NCI-H345 treated with DMSO at 0.1 percent for 48 hours (cell line): ENCODE measurements around the gene FIGNL1.

ENCODE experiments used
- DNase-seq: peaks from one replicate; lab custom pipeline; 2025; ENCODE audit not compliant: unreplicated experiment; lab: John Stamatoyannopoulos, UW

Gene FIGNL1

GRCh38 chr7:50449881-50450589, at the start of gene FIGNL1:
Gene FIGNL1 (minus strand): TSS chr7:50450350. CDS start chr7:50447287, 3,063 bp downstream.
- peak; percentile 66 for DNase-seq

DNA sequence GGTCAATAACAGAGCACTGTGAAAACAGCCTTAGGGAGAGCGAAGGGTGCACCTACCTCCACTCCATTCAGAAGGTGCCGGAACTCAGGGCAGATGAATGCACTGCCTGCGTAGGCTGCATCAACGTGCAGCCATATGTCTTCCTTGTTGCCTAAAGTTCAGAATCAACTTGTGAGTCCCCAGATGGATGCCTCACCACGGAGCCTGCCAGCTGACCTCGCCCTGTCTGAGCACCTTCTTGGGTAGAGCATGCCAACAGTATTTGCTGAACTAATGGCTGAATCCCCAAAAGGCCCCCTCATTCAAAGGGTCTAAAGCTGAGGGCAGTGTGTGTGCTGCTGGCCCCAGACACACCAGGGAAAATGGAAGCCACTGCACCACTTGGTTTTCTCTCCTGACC, 48.9 kb upstream of the FIGNL1 start:
- DNase-seq = no peak

DNA sequence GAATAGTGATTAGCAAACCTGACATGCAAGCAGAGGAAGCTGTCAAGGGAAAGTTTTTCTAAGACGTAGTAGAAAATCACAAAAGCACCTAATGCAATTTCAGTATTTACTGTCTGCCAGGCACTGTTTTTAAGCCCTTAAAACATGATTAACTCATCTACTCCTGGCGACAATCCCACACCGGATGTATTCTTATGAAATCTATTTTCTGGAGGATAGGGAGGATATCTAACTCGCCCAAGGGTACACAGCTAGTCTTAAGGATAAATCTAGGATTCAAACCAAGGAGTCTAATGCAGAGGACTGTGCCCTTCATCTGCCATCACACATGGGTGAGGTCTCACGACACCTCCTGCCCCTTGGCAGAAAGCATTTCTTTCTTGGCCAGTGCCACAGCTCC, 47.8 kb upstream of the FIGNL1 start:
- no peak for DNase-seq

DNA sequence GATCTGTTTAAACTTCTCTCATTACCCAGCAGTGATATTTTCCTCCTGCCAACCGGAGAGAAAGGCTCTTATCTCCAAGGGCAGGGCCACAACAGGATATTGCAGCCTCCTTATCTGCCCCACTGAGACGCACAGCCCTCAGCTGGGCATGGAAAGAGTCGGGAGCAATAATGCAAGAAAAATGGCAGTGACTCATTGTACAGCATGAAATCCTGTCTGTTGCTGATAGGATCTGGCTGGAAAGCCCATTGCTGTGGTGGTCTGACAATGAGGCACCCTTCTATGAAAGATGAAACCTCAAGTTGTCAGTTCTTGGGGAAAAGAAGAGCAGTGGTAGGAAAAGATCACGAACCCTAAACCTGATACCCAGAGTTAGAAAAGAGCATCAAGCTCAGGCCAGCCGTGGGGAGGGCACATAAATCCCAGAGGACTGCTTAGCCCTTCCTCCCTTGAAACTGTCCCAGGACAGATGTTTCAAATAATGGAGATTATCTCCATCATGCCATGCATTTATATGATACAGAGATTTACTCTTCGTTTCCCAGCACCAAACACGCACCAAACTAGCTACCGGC, 47.0 kb upstream of the FIGNL1 start:
- DNase-seq = no peak

DNA sequence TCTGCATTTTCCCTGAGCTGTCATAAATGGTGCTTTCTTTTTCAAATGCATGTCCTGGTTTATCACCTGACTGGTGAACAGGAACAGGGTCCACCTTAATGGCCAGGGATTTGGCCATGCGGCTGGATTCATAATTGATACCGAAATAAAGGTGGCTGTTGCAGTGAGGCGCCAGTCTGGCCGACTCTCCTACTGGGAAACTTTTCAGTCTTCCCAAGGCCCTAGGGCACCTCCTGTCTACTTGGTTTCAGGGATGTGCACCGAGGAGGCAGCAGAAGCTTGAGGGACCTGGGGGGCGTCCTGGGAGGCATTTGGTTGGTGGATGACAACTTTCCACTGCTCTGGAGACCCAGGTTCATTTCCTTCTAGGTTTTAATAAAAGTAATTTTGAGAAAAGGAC, 46.4 kb upstream of the FIGNL1 start:
- DNase-seq = no peak

DNA sequence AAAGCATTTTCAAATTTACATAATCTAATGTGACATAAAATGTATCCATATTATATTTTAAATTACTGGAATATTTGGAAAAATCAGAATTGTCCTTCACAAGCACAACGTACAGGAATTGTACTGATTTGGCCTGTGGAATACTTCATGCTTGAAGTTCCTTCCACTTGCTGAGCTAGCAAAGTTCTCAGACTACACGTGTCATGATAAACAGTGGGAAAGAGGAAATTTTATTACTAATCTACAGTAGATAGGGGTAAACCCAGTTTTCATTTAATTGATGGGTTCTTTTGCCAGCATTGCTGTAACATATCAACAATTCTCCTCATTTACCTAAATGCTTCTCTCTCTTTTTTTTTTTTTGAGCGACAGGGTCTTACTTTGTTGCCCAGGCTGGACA, 45.6 kb upstream of the FIGNL1 start:
- no peak for DNase-seq

- DNase-seq = no peak
Measured at GRCh38 chr7:50492770-50493519, 42.8 kb upstream of the FIGNL1 start.

DNA sequence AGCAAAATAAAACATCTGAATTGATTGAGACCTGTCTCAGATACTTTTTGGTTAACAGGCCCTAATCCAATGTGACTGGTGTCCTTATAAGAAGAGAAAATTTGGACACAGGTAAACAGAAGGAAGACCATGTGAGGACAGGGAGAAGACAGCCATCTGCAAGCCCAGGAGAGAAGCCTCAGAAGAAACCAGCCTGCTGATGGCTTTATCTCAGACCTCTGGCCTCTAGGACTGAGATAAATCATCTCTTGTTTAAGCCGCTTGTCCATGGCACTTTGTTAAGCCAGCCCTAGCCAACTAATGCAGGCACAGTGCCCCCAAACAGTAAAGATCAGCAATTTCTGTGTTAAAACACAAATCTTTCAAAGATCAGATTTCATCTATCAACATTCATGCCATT, 41.8 kb upstream of the FIGNL1 start:
- no peak for DNase-seq

GRCh38 chr7:50491209-50491608, 41.1 kb upstream of the FIGNL1 start:
- no peak for DNase-seq

DNA sequence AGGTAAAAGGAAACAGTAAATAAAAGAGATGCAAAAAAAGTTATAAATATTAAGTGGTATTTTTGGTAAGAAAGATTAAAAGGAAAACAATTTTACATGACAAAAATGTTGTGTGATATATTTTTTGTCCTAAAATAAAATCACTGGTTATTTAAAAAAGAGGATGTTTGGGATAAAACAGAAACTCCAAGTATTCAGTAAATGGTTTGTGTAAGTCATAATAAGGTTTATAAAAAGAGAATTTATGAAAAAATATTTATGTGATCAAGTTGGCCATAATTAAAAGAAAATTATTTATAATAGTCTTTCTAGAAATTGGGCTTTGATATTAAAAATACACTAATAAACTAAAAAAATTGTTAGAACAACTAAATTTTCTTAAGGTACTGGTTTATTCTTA, 38.2 kb upstream of the FIGNL1 start:
- no peak for DNase-seq

DNA sequence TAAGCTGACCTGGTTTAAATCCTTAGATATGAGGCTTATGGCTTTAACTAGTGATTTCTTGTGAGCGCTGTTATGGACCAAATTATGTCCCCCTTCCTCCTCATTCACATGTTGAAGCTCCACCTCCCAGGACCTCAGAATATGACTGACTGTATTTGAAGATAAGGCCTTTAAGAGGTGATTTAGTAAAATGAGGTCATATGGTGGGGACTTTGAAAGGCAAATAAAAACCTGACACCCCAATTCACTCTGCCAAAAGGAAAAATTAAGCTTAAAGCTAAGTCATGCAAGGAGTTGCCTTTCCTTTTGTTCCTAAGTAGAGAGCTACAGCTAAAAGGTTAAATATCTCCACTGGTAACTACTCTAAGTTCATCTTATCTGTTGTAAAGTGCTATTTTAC, 36.4 kb upstream of the FIGNL1 start:
- DNase-seq = no peak

DNA sequence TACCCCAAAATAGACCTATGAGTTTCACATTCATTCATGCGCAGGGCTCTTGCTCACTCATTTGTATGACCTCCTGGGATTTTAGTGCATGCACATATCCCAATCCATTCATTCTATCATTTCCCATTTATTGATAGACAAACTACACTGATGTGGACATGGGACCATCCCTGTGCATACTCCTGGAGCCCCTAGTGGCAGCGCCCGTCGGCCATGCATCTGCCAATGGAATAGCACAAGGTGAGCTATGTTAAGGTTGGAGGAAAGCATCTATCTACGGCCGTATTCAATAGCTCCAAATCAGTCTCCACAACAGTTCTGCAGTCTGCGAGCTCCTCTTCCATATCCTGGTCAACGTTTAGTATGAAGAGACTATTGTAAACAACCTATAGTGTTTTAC, 31.7 kb upstream of the FIGNL1 start:
- DNase-seq = no peak

GRCh38 chr7:50480797-50481196, 30.6 kb upstream of the FIGNL1 start:
- no peak for DNase-seq

- peak; percentile 84 for DNase-seq
Measured at GRCh38 chr7:50479743-50480517, 29.8 kb upstream of the FIGNL1 start.

DNA sequence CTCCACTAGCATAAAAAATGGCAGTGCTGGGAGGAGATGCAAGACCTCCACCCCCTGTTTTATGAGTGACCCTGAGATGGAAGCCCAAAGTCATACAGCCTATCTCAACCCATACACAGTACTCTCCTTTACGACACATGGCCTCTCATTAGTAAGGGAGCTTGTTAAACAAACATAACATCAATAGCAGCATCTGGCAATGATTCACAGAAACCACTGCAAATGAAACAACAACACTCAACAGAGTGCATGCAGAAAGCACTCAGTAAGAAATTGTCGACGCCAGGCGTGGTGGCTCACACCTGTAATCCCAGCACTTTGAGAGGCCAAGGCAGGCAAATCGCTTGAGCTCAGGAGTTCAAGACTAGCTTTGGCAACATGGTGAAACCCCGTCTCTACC, 27.5 kb upstream of the FIGNL1 start:
- DNase-seq = peak; percentile 54

GRCh38 chr7:50476953-50477625, 26.9 kb upstream of the FIGNL1 start:
- no peak for DNase-seq

GRCh38 chr7:50475340-50475739, 25.2 kb upstream of the FIGNL1 start:
- peak; percentile 61 for DNase-seq

- DNase-seq = no peak
Measured at GRCh38 chr7:50474382-50475160, 24.4 kb upstream of the FIGNL1 start.

DNA sequence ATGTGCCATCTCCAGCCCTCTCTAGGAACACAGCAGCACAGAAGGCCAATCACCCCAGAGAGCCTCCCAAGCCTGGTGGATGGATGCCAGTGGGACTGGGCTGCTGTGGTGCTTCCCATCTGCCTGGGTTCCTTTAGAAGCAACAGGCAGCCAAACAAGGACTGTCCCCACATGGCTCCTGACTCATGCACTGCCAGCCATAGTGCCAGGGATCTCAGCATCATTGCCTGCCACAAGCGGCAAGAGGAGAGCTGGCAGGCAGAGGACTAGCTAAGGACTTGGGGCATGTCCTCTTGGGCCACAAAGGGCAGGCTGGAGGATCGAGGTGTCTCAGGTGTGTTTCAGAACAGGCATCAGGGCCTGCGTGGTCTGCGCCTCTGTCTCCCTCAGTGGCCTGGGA, 23.4 kb upstream of the FIGNL1 start:
- DNase-seq = no peak

- no peak for DNase-seq
Measured at GRCh38 chr7:50472427-50472826, 22.3 kb upstream of the FIGNL1 start.
